ENCODE results near the gene AP2B1.

- TF ChIP-seq REST (IDR thresholded peaks at IDR 0.05; ENCODE audit: low read depth) (no peak), CEBPB (IDR thresholded peaks at IDR 0.05) (no peak), MAX (IDR thresholded peaks at IDR 0.05) (no peak), NFIC (IDR thresholded peaks at IDR 0.05) (no peak), TAF1 (IDR thresholded peaks at IDR 0.05; ENCODE audit: low read depth) (no peak), YY1 (IDR thresholded peaks at IDR 0.05; ENCODE audit: low read depth) (no peak), RAD21 (IDR thresholded peaks at IDR 0.05; ENCODE audit: low read depth) (no peak)
Observed at GRCh38 chr17:35698800-35699199, 111.7 kb downstream of the AP2B1 start.

Data from Ishikawa (cell line).